ENCODE data around the gene TIMM29.

The TIMM29 gene

GRCh38 chr19:10896851-10897526, 31.6 kb upstream of the TIMM29 start:
- no peak overlapping the region for H3K4me3 ChIP-seq (replicated peaks; ENCODE audit: low read depth, low read length)
- DNase-seq (ENCODE audit: extremely low read depth, low read depth): no peak
- no peak for TF ChIP-seq CTCF (IDR thresholded peaks at IDR 0.05; ENCODE audit: low read depth, low read length, missing control alignments)

- DNase-seq (ENCODE audit: extremely low read depth, low read depth): no peak
- TF ChIP-seq CTCF (IDR thresholded peaks at IDR 0.05; ENCODE audit: low read depth, low read length, missing control alignments): no peak
- no peak overlapping the region for H3K4me3 ChIP-seq (replicated peaks; ENCODE audit: low read depth, low read length)
Observed at GRCh38 chr19:10898633-10899032, 30.0 kb upstream of the TIMM29 start.

- TF ChIP-seq CTCF (IDR thresholded peaks at IDR 0.05; ENCODE audit: low read depth, low read length, missing control alignments): no peak
- no peak overlapping the region for H3K4me3 ChIP-seq (replicated peaks; ENCODE audit: low read depth, low read length)
- no peak for DNase-seq (ENCODE audit: extremely low read depth, low read depth)
Observed at GRCh38 chr19:10899151-10899653, 29.4 kb upstream of the TIMM29 start.

GRCh38 chr19:10907925-10908324, 20.7 kb upstream of the TIMM29 start:
- no peak overlapping the region for H3K4me3 ChIP-seq (replicated peaks; ENCODE audit: low read depth, low read length)
- DNase-seq (ENCODE audit: extremely low read depth, low read depth): no peak
- TF ChIP-seq CTCF (IDR thresholded peaks at IDR 0.05; ENCODE audit: low read depth, low read length, missing control alignments): no peak

- TF ChIP-seq CTCF (IDR thresholded peaks at IDR 0.05; ENCODE audit: low read depth, low read length, missing control alignments): no peak
- no peak overlapping the region for H3K4me3 ChIP-seq (replicated peaks; ENCODE audit: low read depth, low read length)
- DNase-seq (ENCODE audit: extremely low read depth, low read depth): no peak
Observed at GRCh38 chr19:10908380-10908960, 20.1 kb upstream of the TIMM29 start.

GRCh38 chr19:10911579-10912363, 16.8 kb upstream of the TIMM29 start:
- no peak overlapping the region for H3K4me3 ChIP-seq (replicated peaks; ENCODE audit: low read depth, low read length)
- no peak for TF ChIP-seq CTCF (IDR thresholded peaks at IDR 0.05; ENCODE audit: low read depth, low read length, missing control alignments)
- no peak for DNase-seq (ENCODE audit: extremely low read depth, low read depth)
